A549 (cell line): ENCODE measurements around the gene NXN.

ENCODE experiments used
- CHD4 ChIP-seq: fragments of 200-600 bp; sonication (generic); IDR thresholded peaks from 2 replicates; pipeline ENCODE4 v1.6.1; 2016; ENCODE audit warnings: antibody characterized with exemption, mild to moderate bottlenecking, borderline replicate concordance
- CTCF ChIP-seq: fragments of >200 bp; sonication (Bioruptor Twin); formaldehyde crosslinking; IDR thresholded peaks from 3 replicates; pipeline ENCODE4 v1.5.1; 2016
- PHF8 ChIP-seq: fragments of 200-600 bp; sonication (generic); IDR thresholded peaks from 2 replicates; pipeline ENCODE4 v1.6.1; 2016; ENCODE audit warnings: low read depth, mild to moderate bottlenecking, antibody characterized with exemption, moderate library complexity, borderline replicate concordance
- POLR2A ChIP-seq: IDR thresholded peaks from 2 replicates; pipeline ENCODE4 v1.6.1; 2012; ENCODE audit warnings: mild to moderate bottlenecking, low read length
- TF ChIP-seq, protein P1 (sequence below): fragments of 150-350 bp; IDR thresholded peaks from 2 replicates; pipeline ENCODE4 v1.6.1; 2014; ENCODE audit warnings: low read depth, mild to moderate bottlenecking, low read length

GRCh38 chr17:784143-784542 lies 195.4 kb downstream of the NXN start:
- TF ChIP-seq CHD4 (no peak), POLR2A (no peak), PHF8 (no peak), CTCF (no peak)
- TF ChIP-seq, protein P1, sequence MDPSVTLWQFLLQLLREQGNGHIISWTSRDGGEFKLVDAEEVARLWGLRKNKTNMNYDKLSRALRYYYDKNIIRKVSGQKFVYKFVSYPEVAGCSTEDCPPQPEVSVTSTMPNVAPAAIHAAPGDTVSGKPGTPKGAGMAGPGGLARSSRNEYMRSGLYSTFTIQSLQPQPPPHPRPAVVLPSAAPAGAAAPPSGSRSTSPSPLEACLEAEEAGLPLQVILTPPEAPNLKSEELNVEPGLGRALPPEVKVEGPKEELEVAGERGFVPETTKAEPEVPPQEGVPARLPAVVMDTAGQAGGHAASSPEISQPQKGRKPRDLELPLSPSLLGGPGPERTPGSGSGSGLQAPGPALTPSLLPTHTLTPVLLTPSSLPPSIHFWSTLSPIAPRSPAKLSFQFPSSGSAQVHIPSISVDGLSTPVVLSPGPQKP, result no peak
